Keratinocyte (primary cell): ENCODE results near the gene INTS1. TPM values are rescaled to one million over a fixed set of nuclear protein-coding genes. Genes with fewer than 3 reads are reported as not detected.

Experiments
- DNase-seq: peaks from one replicate; pipeline ENCODE4 v3.0.0-alpha.2; 2011; ENCODE audit warnings: low read depth, missing footprints, low spot score
- FAIRE-seq: peaks from 2 replicates; lab custom pipeline; 2011; peaks lifted over from hg19 to GRCh38; lab: Jason Lieb, UNC
- H2AFZ ChIP-seq: 2 replicates; pipeline ENCODE4 v1.6.0; 2012; ENCODE audit warnings: low read length, control low read depth, inconsistent platforms; ENCODE audit not compliant: control insufficient read depth
- H3K27ac ChIP-seq: 2 replicates; pipeline ENCODE4 v1.5.1; 2011; ENCODE audit warnings: low read length; ENCODE audit not compliant: control insufficient read depth, insufficient read depth
- H3K27me3 ChIP-seq: 3 replicates; pipeline ENCODE4 v1.6.0; 2011; ENCODE audit warnings: low read length; ENCODE audit not compliant: control insufficient read depth, insufficient read depth; ENCODE audit errors: extremely low read depth
- H3K36me3 ChIP-seq, 2 experiments: 2 replicates in 1 of 2; 3 replicates in 1 of 2; pipeline ENCODE4 v1.5.1; 2011; ENCODE audit warnings: low read length in 2 of 2, mild to moderate bottlenecking in 1 of 2; ENCODE audit not compliant: control insufficient read depth in 2 of 2, insufficient read depth in 2 of 2; ENCODE audit errors: extremely low read depth in 1 of 2
- H3K4me1 ChIP-seq: 3 replicates; pipeline ENCODE4 v1.5.1; 2011; ENCODE audit warnings: low read length; ENCODE audit not compliant: control insufficient read depth, insufficient read depth; ENCODE audit errors: extremely low read depth
- H3K4me2 ChIP-seq: 3 replicates; pipeline ENCODE4 v1.6.0; 2011; ENCODE audit warnings: low read depth, low read length; ENCODE audit not compliant: control insufficient read depth, insufficient read depth; ENCODE audit errors: extremely low read depth
- H3K4me3 ChIP-seq, 3 experiments: fragments of 200-600 bp in 1 of 3; sonication (generic) in 1 of 3; 2 replicates in 2 of 3; 3 replicates in 1 of 3; pipeline ENCODE4 v1.5.1; 2011 to 2016; ENCODE audit warnings: low read length in 3 of 3, mild to moderate bottlenecking in 3 of 3, control low read depth in 2 of 3, inconsistent platforms in 1 of 3, low read depth in 1 of 3, mixed read lengths in 1 of 3, mixed run types in 1 of 3, moderate library complexity in 1 of 3; ENCODE audit not compliant: control insufficient read depth in 2 of 3, insufficient read depth in 2 of 3; ENCODE audit errors: extremely low read depth in 1 of 3
- H3K79me2 ChIP-seq: 2 replicates; pipeline ENCODE4 v1.6.0; 2012; ENCODE audit warnings: low read length; ENCODE audit not compliant: control insufficient read depth, insufficient read depth
- H3K9ac ChIP-seq: 3 replicates; pipeline ENCODE4 v1.6.0; 2011; ENCODE audit warnings: low read length; ENCODE audit not compliant: control insufficient read depth, insufficient read depth; ENCODE audit errors: extremely low read depth
- H3K9me1 ChIP-seq: 3 replicates; pipeline ENCODE4 v1.6.0; 2011; ENCODE audit warnings: low read length; ENCODE audit not compliant: control insufficient read depth, insufficient read depth; ENCODE audit errors: extremely low read depth
- H3K9me3 ChIP-seq: 2 replicates; pipeline ENCODE4 v1.5.1; 2012; ENCODE audit warnings: low read depth, low read length; ENCODE audit not compliant: control insufficient read depth
- H4K20me1 ChIP-seq: 3 replicates; pipeline ENCODE4 v1.6.0; 2011; ENCODE audit warnings: low read length; ENCODE audit not compliant: control insufficient read depth, insufficient read depth; ENCODE audit errors: extremely low read depth
- EZH2 ChIP-seq: IDR thresholded peaks from one replicate; pipeline ENCODE4 v1.6.1; 2012; ENCODE audit warnings: inconsistent platforms, mild to moderate bottlenecking, low read length, moderate library complexity
- dilution Hi-C: fragments of 300-500 bp; cut with MboI; formaldehyde crosslinking; loops from one replicate; pipeline ENCODE4 v1.7.0; 2020; ENCODE audit warnings: low sequenced_read_pairs; ENCODE audit not compliant: extremely low pct_ligation_motif_present
- polyA plus RNA-seq, 5 experiments: library from polyadenylated mRNA; depleted of rRNA in 3 of 5; stranded (reverse) in 3 of 5; stranded (forward) in 1 of 5; unstranded in 1 of 5; fragments of >200 nt; gene quantifications; 1 replicate in 1 of 5; 2 replicates in 3 of 5; 3 replicates in 1 of 5; pipeline versions ENCODE4 v1.2.1 to v1.2.3, GENCODE V29; 2011 to 2012; ENCODE audit warnings: missing spikeins in 2 of 5, low read depth in 1 of 5, low replicate concordance in 1 of 5
- TF ChIP-seq, protein P1 (sequence below), 3 experiments: IDR thresholded peaks in 1 of 3; conservative IDR thresholded peaks in 1 of 3; optimal IDR thresholded peaks in 1 of 3; 2 replicates in 2 of 3; 3 replicates in 1 of 3; pipeline versions ENCODE3 to v1.5.1; 2011; ENCODE audit warnings: low read length in 3 of 3, mild to moderate bottlenecking in 3 of 3, moderate library complexity in 2 of 3, control low read depth in 1 of 3, inconsistent platforms in 1 of 3; ENCODE audit not compliant: insufficient read depth in 2 of 3; ENCODE audit errors: extremely low read depth in 1 of 3

The INTS1 gene
- polyA plus RNA-seq, 1 donor (not counting 4 experiments of a cell fraction or from before 2014, with no cell fraction given) = 10.6 TPM

- Histone ChIP-seq H3K9ac (no peak overlapping the region), H3K4me2 (no peak overlapping the region), H3K9me1 (no peaks in the 10 kb centered on the region), H3K79me2 (no peaks in the 10 kb centered on the region), H2AFZ (no peak overlapping the region), H3K9me3 (no peaks in the 10 kb centered on the region), H3K27ac (no peak overlapping the region), H3K36me3 (peaks cover 0 to 33% of the 10 kb centered on the region in 2 experiments), H4K20me1 (peaks cover 2% of the 10 kb centered on the region), H3K27me3 (no peaks in the 10 kb centered on the region), H3K4me3 (no peak overlapping the region), H3K4me1 (no peaks in the 10 kb centered on the region)
- TF ChIP-seq EZH2 = no peak
- TF ChIP-seq, protein P1, sequence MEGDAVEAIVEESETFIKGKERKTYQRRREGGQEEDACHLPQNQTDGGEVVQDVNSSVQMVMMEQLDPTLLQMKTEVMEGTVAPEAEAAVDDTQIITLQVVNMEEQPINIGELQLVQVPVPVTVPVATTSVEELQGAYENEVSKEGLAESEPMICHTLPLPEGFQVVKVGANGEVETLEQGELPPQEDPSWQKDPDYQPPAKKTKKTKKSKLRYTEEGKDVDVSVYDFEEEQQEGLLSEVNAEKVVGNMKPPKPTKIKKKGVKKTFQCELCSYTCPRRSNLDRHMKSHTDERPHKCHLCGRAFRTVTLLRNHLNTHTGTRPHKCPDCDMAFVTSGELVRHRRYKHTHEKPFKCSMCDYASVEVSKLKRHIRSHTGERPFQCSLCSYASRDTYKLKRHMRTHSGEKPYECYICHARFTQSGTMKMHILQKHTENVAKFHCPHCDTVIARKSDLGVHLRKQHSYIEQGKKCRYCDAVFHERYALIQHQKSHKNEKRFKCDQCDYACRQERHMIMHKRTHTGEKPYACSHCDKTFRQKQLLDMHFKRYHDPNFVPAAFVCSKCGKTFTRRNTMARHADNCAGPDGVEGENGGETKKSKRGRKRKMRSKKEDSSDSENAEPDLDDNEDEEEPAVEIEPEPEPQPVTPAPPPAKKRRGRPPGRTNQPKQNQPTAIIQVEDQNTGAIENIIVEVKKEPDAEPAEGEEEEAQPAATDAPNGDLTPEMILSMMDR (optimal IDR thresholded peaks at IDR 0.05 in 1 of 3, IDR thresholded peaks at IDR 0.05 in 1 of 3, conservative IDR thresholded peaks at IDR 0.05 in 1 of 3; ENCODE audit: extremely low read depth in 1 of 3, insufficient read depth in 2 of 3, low read length in 3 of 3) = no peak
- DNase-seq (no peak), FAIRE-seq (no peak)
- dilution Hi-C loops = no loop called here
Observed at GRCh38 chr7:1440620-1441019, 63.6 kb downstream of the INTS1 start.

DNA sequence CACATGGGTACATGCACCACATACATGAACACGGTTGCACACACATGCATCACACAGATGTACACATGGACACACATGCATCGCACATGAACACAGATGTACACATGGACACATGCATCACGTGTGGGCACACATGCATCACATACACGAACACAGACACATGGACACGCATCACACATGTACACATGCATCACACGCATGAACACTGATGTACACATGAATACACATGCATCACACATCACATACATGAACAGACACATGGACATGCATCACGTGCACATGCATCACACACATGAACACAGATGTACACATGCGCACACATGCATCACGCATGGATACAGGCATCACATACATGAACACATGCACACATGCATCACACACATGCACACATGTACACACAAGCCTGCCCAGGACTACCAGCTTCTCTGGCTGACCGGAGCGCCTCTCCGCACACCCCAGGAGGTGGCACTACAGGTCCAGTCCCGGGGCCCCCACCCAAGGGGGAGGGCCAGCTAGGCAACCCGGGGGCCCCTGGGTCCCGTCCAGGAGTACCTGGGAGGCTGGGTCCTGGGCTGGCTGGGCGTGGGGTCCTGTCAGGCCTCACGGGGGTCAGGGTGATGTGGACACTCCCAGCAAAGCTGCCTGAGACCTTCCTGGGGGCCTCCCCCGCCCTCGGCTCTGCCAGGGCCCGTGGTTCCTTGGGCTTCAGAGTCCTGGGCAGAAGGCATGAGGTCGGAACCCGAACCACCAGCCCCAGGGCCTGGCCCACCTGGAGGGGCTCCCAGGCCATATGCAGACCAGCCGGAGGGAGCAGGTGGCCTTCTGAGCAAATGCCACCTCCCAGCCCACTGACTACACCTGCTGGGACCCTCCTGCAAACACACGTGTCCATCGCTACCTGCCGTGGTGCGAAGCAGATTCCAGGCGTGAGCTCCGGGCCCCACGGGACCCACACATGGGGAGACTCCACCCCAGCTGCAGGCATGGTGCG is 64.5 kb downstream of the INTS1 start:
- peaks cover 4 to 36% of the 10 kb centered on the region in 2 experiments for H3K36me3 ChIP-seq
- H3K9me3 ChIP-seq = no peaks in the 10 kb centered on the region
- no peak for TF ChIP-seq EZH2
- TF ChIP-seq, protein P1 (optimal IDR thresholded peaks at IDR 0.05 in 1 of 3, IDR thresholded peaks at IDR 0.05 in 1 of 3, conservative IDR thresholded peaks at IDR 0.05 in 1 of 3; ENCODE audit: extremely low read depth in 1 of 3, insufficient read depth in 2 of 3, low read length in 3 of 3) = peak in 1 of 3 experiments; percentile 11
- no peaks in the 10 kb centered on the region for H3K27me3 ChIP-seq
- dilution Hi-C loops = no loop called here
- no peak overlapping the region for H3K4me2 ChIP-seq
- no peaks in the 10 kb centered on the region for H3K4me1 ChIP-seq
- no peak overlapping the region for H3K27ac ChIP-seq
- H3K9me1 ChIP-seq = no peaks in the 10 kb centered on the region
- no peak for FAIRE-seq
- H2AFZ ChIP-seq = no peak overlapping the region
- H3K79me2 ChIP-seq = no peaks in the 10 kb centered on the region
- H3K4me3 ChIP-seq = no peak overlapping the region
- peaks cover 2% of the 10 kb centered on the region for H4K20me1 ChIP-seq
- H3K9ac ChIP-seq = no peak overlapping the region
- DNase-seq = no peak
